GM18517 (cell line): ENCODE results near the gene ADK.
A peak's percentile ranks its signal among the peaks of the same experiment; 100 is the strongest.

Experiments
- ATAC-seq: cut with Tn5 transposase; IDR thresholded peaks from one replicate; pipeline ENCODE4 v1.9.1; 2021; ENCODE audit warnings: mild to moderate bottlenecking, moderate library complexity; ENCODE audit not compliant: unreplicated experiment

ADK gene

GRCh38 chr10:74691164-74691563 is 540.1 kb downstream of the ADK start:
- no peak for ATAC-seq

GRCh38 chr10:74704629-74705357 is 553.8 kb downstream of the ADK start:
- no peak for ATAC-seq

- no peak for ATAC-seq
These were observed 554.4 kb downstream of the ADK start for GRCh38 chr10:74705358-74705980.

- no peak for ATAC-seq
These were observed 555.9 kb downstream of the ADK start for GRCh38 chr10:74706966-74707365.

- ATAC-seq, result no peak
These were observed 557.2 kb downstream of the ADK start for GRCh38 chr10:74708246-74708645.

- ATAC-seq, result no peak
These were observed 567.2 kb downstream of the ADK start for GRCh38 chr10:74718208-74718607.

GRCh38 chr10:74728225-74728624 is 577.2 kb downstream of the ADK start:
- ATAC-seq, result no peak

GRCh38 chr10:74730246-74730645 is 579.2 kb downstream of the ADK start:
- no peak for ATAC-seq

- ATAC-seq, result no peak
These were observed 582.6 kb downstream of the ADK start for GRCh38 chr10:74733612-74734011.

- ATAC-seq, result no peak
These were observed 585.0 kb downstream of the ADK start for GRCh38 chr10:74736029-74736428.

GRCh38 chr10:74738052-74738451 is 587.0 kb downstream of the ADK start:
- no peak for ATAC-seq

- ATAC-seq, result no peak
These were observed 587.5 kb downstream of the ADK start for GRCh38 chr10:74738542-74738941.

- peak; percentile 70 for ATAC-seq
These were observed 588.1 kb downstream of the ADK start for GRCh38 chr10:74738985-74739567.

- no peak for ATAC-seq
These were observed 592.4 kb downstream of the ADK start for GRCh38 chr10:74743401-74743800.

GRCh38 chr10:74745449-74745848 is 594.4 kb downstream of the ADK start:
- ATAC-seq, result no peak

- ATAC-seq, result no peak
These were observed 595.8 kb downstream of the ADK start for GRCh38 chr10:74746813-74747212.

GRCh38 chr10:74748468-74749031 is 597.5 kb downstream of the ADK start:
- no peak for ATAC-seq

GRCh38 chr10:74750848-74751274 is 599.8 kb downstream of the ADK start:
- no peak for ATAC-seq

GRCh38 chr10:74752371-74753040 is 601.5 kb downstream of the ADK start:
- no peak for ATAC-seq

GRCh38 chr10:74753442-74754211 is 602.6 kb downstream of the ADK start:
- ATAC-seq, result no peak

- no peak for ATAC-seq
These were observed 603.4 kb downstream of the ADK start for GRCh38 chr10:74754381-74754821.
